ENCODE data around the gene MMP7.
"Not testable (repeated sequence)": the region's sequence is repeated elsewhere in the genome, so short reads cannot be mapped to it uniquely, and the experiment has no call there.

Gene MMP7

GRCh38 chr11:102538932-102539331 lies 8.4 kb upstream of the MMP7 start:
- DNase-seq = peak in 1 of 2 donors; percentile 34

- DNase-seq = no peak
Measured at GRCh38 chr11:102534261-102534872, 3.8 kb upstream of the MMP7 start.

GRCh38 chr11:102528618-102529017 lies 1.9 kb downstream of the MMP7 start:
- no peak for DNase-seq

- no peak for DNase-seq
Measured at GRCh38 chr11:102527684-102528083, 2.9 kb downstream of the MMP7 start.

GRCh38 chr11:102527041-102527440 lies 3.5 kb downstream of the MMP7 start:
- DNase-seq = no peak

- DNase-seq = no peak
Measured at GRCh38 chr11:102523887-102524286, 6.7 kb downstream of the MMP7 start.

GRCh38 chr11:102523189-102523570 lies 7.4 kb downstream of the MMP7 start:
- DNase-seq = peak in 1 of 2 donors; percentile 24

GRCh38 chr11:102522312-102523188 lies 8.0 kb downstream of the MMP7 start:
- DNase-seq = no peak

- no peak for DNase-seq
Measured at GRCh38 chr11:102521121-102521520, 9.4 kb downstream of the MMP7 start.

- no peak for DNase-seq
Measured at GRCh38 chr11:102520514-102520913, 10.0 kb downstream of the MMP7 start.

GRCh38 chr11:102518296-102519094 lies 12.1 kb downstream of the MMP7 start:
- DNase-seq = no peak

- DNase-seq = no peak
Measured at GRCh38 chr11:102517670-102518069, 12.9 kb downstream of the MMP7 start.

GRCh38 chr11:102516179-102516578 lies 14.4 kb downstream of the MMP7 start:
- no peak for DNase-seq

GRCh38 chr11:102513869-102514268 lies 16.7 kb downstream of the MMP7 start:
- no peak for DNase-seq

- DNase-seq = no peak
Measured at GRCh38 chr11:102510439-102511135, 20.0 kb downstream of the MMP7 start.

- not testable (repeated sequence) for DNase-seq
Measured at GRCh38 chr11:102502831-102503230, 27.7 kb downstream of the MMP7 start.

GRCh38 chr11:102500829-102501228 lies 29.7 kb downstream of the MMP7 start:
- DNase-seq = no peak

GRCh38 chr11:102499931-102500330 lies 30.6 kb downstream of the MMP7 start:
- DNase-seq = no peak

- DNase-seq = no peak
Measured at GRCh38 chr11:102499151-102499550, 31.4 kb downstream of the MMP7 start.

GRCh38 chr11:102497061-102497460 lies 33.5 kb downstream of the MMP7 start:
- no peak for DNase-seq

GRCh38 chr11:102495161-102496042 lies 35.1 kb downstream of the MMP7 start:
- peak; percentile 70 to 82 for DNase-seq

GRCh38 chr11:102494216-102494615 lies 36.3 kb downstream of the MMP7 start:
- no peak for DNase-seq

Data from inflammatory macrophage (primary cell).